GM13976 (cell line): ENCODE data around the gene NOC3L.
A peak's percentile ranks its signal among the peaks of the same experiment; 100 is the strongest.

Experiments used
- DNase-seq: peaks from one replicate; pipeline ENCODE4 v3.0.0; 2012; ENCODE audit warnings: low spot score
- CTCF ChIP-seq: IDR thresholded peaks from 2 replicates; pipeline ENCODE4 v1.5.1; 2012; ENCODE audit warnings: borderline replicate concordance, mild to moderate bottlenecking; ENCODE audit not compliant: insufficient read depth; ENCODE audit errors: extremely low read depth, missing control alignments, control extremely low read depth
- in situ Hi-C: fragments of 300-500 bp; cut with MboI; formaldehyde crosslinking; loops from one replicate; pipeline ENCODE4 v1.12.0; 2022; ENCODE audit warnings: low sequenced_read_pairs, mixed read lengths, inconsistent platforms; ENCODE audit not compliant: unreplicated experiment

The NOC3L gene

GRCh38 chr10:94349327-94349726 is 13.4 kb downstream of the NOC3L start:
- in situ Hi-C loops: no loop called here
- DNase-seq: no peak
- no peak for TF ChIP-seq CTCF

GRCh38 chr10:94344522-94345122 is 18.1 kb downstream of the NOC3L start:
- peak; percentile 64 for DNase-seq
- TF ChIP-seq CTCF: no peak
- in situ Hi-C loops: no loop called here

GRCh38 chr10:94343151-94343550 is 19.6 kb downstream of the NOC3L start:
- no peak for TF ChIP-seq CTCF
- no peak for DNase-seq
- in situ Hi-C loops: no loop called here

- in situ Hi-C loops: no loop called here
- no peak for TF ChIP-seq CTCF
- no peak for DNase-seq
Measured at GRCh38 chr10:94334857-94335256, 27.9 kb downstream of the NOC3L start.

- no peak for DNase-seq
- in situ Hi-C loops: no loop called here
- TF ChIP-seq CTCF: no peak
Measured at GRCh38 chr10:94333051-94333450, 29.7 kb downstream of the NOC3L start.

GRCh38 chr10:94328613-94329012 is 34.1 kb downstream of the NOC3L start:
- DNase-seq: no peak
- in situ Hi-C loops: no loop called here
- TF ChIP-seq CTCF: no peak
